Ishikawa (cell line): ENCODE results near the gene ALDH2.

Source experiments
- CEBPB ChIP-seq: IDR thresholded peaks from 2 replicates; pipeline ENCODE4 v1.6.1; 2012
- EGR1 ChIP-seq: IDR thresholded peaks from 2 replicates; pipeline ENCODE4 v1.6.1; 2012
- EP300 ChIP-seq: IDR thresholded peaks from 2 replicates; pipeline ENCODE4 v1.6.1; 2012; ENCODE audit warnings: borderline replicate concordance
- FOXM1 ChIP-seq: IDR thresholded peaks from 2 replicates; pipeline ENCODE4 v1.6.1; 2012; ENCODE audit warnings: low read depth, borderline replicate concordance
- NFIC ChIP-seq: IDR thresholded peaks from 2 replicates; pipeline ENCODE4 v1.6.1; 2012
- REST ChIP-seq: IDR thresholded peaks from 2 replicates; pipeline ENCODE4 v1.6.1; 2012; ENCODE audit warnings: low read depth, mild to moderate bottlenecking
- TCF12 ChIP-seq: IDR thresholded peaks from 2 replicates; pipeline ENCODE4 v1.6.1; 2012; ENCODE audit warnings: low read depth
- ZBTB7A ChIP-seq: IDR thresholded peaks from 2 replicates; pipeline ENCODE4 v1.6.1; 2012; ENCODE audit warnings: low read depth
- TF ChIP-seq, protein P1 (sequence below): IDR thresholded peaks from 2 replicates; pipeline ENCODE4 v1.6.1; 2012

DNA sequence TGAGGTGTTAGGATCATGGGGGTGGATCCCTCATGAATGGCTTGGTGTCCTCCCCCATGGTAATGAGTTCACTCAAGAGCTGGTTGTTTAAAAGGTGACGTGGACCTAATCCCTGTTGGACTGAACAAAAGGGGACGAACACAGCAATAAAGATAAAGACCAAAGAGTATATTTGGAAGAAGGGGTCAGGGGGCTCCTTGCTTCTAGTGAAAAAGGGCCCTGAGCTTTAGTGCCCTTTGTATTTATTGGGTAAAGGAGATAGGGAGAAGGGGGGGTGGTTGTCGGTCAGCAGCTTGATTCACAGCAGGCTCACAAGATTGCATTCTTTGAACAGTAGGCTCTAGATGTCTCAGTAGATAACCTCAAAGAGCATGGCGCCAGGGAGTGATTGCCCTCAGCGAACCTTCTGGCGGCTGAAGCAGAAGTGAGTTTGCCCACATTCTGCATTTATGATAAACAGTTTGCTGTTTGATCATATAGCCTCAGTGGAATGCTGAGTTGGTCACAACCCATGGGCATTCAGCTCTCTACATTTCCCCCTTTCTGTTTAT is 49.4 kb downstream of the ALDH2 start:
- TF ChIP-seq REST = no peak
- TF ChIP-seq EGR1 = no peak
- TF ChIP-seq ZBTB7A = no peak
- TF ChIP-seq TCF12 = no peak
- no peak for TF ChIP-seq CEBPB
- TF ChIP-seq NFIC = no peak
- TF ChIP-seq, protein P1, sequence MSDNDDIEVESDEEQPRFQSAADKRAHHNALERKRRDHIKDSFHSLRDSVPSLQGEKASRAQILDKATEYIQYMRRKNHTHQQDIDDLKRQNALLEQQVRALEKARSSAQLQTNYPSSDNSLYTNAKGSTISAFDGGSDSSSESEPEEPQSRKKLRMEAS = no peak
- no peak for TF ChIP-seq EP300
- TF ChIP-seq FOXM1 = no peak
